K562 (cell line): ENCODE data around the gene MYH9. TPM values are rescaled to one million over a fixed set of nuclear protein-coding genes. Genes with fewer than 3 reads are reported as not detected.

Source experiments
- ATAC-seq: fragments of 200-7000 bp; cut with Tn5 transposase; 3 replicates; pipeline ENCODE4 v1.9.1; 2020; ENCODE audit warnings: moderate library complexity
- BruUV-seq: library from RNA; stranded (reverse); fragments of 400-500 nt; replicated peaks from 2 replicates; lab custom pipeline; 2021; lab: Mats Ljungman, UMichigan
- CTCF ChIA-PET: fragments of 300-600 bp; formaldehyde crosslinking; extraction: SDS; loops from one replicate; lab custom pipeline; 2021; ENCODE audit warnings: low intra/inter-chr PET ratio; lab: Yijun Ruan, JAX
- POLR2A ChIA-PET: fragments of 300-600, 350-650 bp; sonication (Branson Sonifier 250); formaldehyde crosslinking; extraction: SDS; loops from one replicate; lab custom pipeline; 2021; ENCODE audit warnings: antibody characterized with exemption, inconsistent platforms; lab: Yijun Ruan, JAX
- DNase-seq, 4 experiments: peaks; one replicate each; pipeline versions ENCODE4 v3.0.0 to v3.0.0-alpha.2; 2011 to 2018; ENCODE audit warnings: low spot score in 3 of 4, mixed read lengths in 3 of 4; ENCODE audit errors: extremely low read depth in 1 of 4
- FAIRE-seq: peaks from 2 replicates; lab custom pipeline; 2011; peaks lifted over from hg19 to GRCh38; lab: Jason Lieb, UNC
- H2AFZ ChIP-seq: 2 replicates; pipeline ENCODE4 v1.6.0; 2011; ENCODE audit warnings: low read depth, low read length, control low read depth, inconsistent platforms
- H3K27ac ChIP-seq: fragments of 200-600 bp; 3 replicates; pipeline ENCODE4 v1.8.0; 2011; ENCODE audit warnings: low read depth, mild to moderate bottlenecking, control low read depth, inconsistent platforms, low read length, moderate library complexity, mixed read lengths; ENCODE audit errors: extremely low read depth
- H3K27me3 ChIP-seq, 2 experiments: fragments of 300-600 bp in 1 of 2; 2 replicates in 1 of 2; 3 replicates in 1 of 2; pipeline versions ENCODE4 v1.6.0 to v1.8.0; 2011; ENCODE audit warnings: inconsistent platforms in 2 of 2, low read length in 2 of 2, mild to moderate bottlenecking in 1 of 2, mixed read lengths in 1 of 2, moderate library complexity in 1 of 2; ENCODE audit not compliant: control insufficient read depth in 2 of 2, insufficient read depth in 2 of 2
- H3K36me3 ChIP-seq: fragments of 300-600 bp; 3 replicates; pipeline ENCODE4 v1.8.0; 2011; ENCODE audit warnings: mild to moderate bottlenecking, low read length, inconsistent platforms; ENCODE audit not compliant: control insufficient read depth, insufficient read depth
- H3K4me1 ChIP-seq, 2 experiments: fragments of 200-600 bp in 1 of 2; replicated peaks in 1 of 2; 2 replicates in 1 of 2; 3 replicates in 1 of 2; pipeline versions ENCODE4 v1.5.1 to v1.8.0; 2011; ENCODE audit warnings: inconsistent platforms in 2 of 2, low read length in 2 of 2, mild to moderate bottlenecking in 1 of 2, mixed read lengths in 1 of 2, moderate library complexity in 1 of 2; ENCODE audit not compliant: control insufficient read depth in 2 of 2, insufficient read depth in 2 of 2
- H3K4me2 ChIP-seq: 2 replicates; pipeline ENCODE4 v1.6.1; 2011; ENCODE audit warnings: low read length, control low read depth, inconsistent platforms, mixed read lengths; ENCODE audit not compliant: insufficient read depth
- H3K4me3 ChIP-seq: fragments of 200-600 bp; sonication (generic), shearing (Covaris generic); 2 replicates; pipeline ENCODE4 v1.5.1; 2016; ENCODE audit warnings: control low read depth, inconsistent platforms
- H3K79me2 ChIP-seq: fragments of 200-600 bp; 3 replicates; pipeline ENCODE4 v1.8.0; 2011; ENCODE audit warnings: low read length, inconsistent platforms; ENCODE audit not compliant: control insufficient read depth, insufficient read depth
- H3K9ac ChIP-seq, 2 experiments: 2 replicates each; pipeline versions ENCODE4 v1.6.0 to v1.6.1; 2011; ENCODE audit warnings: low read depth in 2 of 2, low read length in 2 of 2, control low read depth in 1 of 2, inconsistent platforms in 1 of 2, mild to moderate bottlenecking in 1 of 2, mixed read lengths in 1 of 2; ENCODE audit not compliant: insufficient read depth in 1 of 2
- H3K9me1 ChIP-seq: one replicate; pipeline ENCODE4 v1.6.0; 2011; ENCODE audit warnings: inconsistent platforms, mild to moderate bottlenecking, low read length, moderate library complexity; ENCODE audit not compliant: control insufficient read depth, insufficient read depth
- H3K9me3 ChIP-seq: replicated peaks from 2 replicates; pipeline ENCODE4 v1.5.1; 2011; ENCODE audit warnings: low read depth, low read length, inconsistent platforms; ENCODE audit not compliant: control insufficient read depth, insufficient read depth
- H4K20me1 ChIP-seq: replicated peaks from 2 replicates; pipeline ENCODE4 v1.6.1; 2011; ENCODE audit warnings: low read length, inconsistent platforms, mixed read lengths; ENCODE audit not compliant: control insufficient read depth, insufficient read depth
- CCNT2 ChIP-seq: IDR thresholded peaks from 2 replicates; pipeline ENCODE4 v1.6.1; 2011; ENCODE audit warnings: borderline replicate concordance, low read depth, mild to moderate bottlenecking, moderate library complexity, mixed read lengths, low read length; ENCODE audit not compliant: insufficient read length; ENCODE audit errors: extremely low read depth
- DACH1 ChIP-seq: fragments of 450-650 bp; IDR thresholded peaks from 2 replicates; pipeline ENCODE4 v1.6.1; 2018; ENCODE audit not compliant: partially characterized antibody
- FOXA3 ChIP-seq, 2 experiments: fragments of 450-650 bp in 1 of 2; sonication (generic) in 1 of 2; formaldehyde crosslinking; IDR thresholded peaks in 1 of 2; conservative IDR thresholded peaks in 1 of 2; 2 replicates each; pipeline versions ENCODE4 v1.4.0 to v1.8.0; 2020 to 2022; ENCODE audit warnings: mild to moderate bottlenecking in 2 of 2, missing genetic modification reagents in 1 of 2
- GATAD2B ChIP-seq: fragments of 450-650 bp; IDR thresholded peaks from 2 replicates; pipeline ENCODE4 v1.6.1; 2017; ENCODE audit warnings: mild to moderate bottlenecking, borderline replicate concordance
- JUND ChIP-seq, 2 experiments: IDR thresholded peaks; 2 replicates in 1 of 2; 3 replicates in 1 of 2; pipeline ENCODE4 v1.6.1; 2011; ENCODE audit warnings: borderline replicate concordance in 2 of 2, low read depth in 2 of 2, low read length in 2 of 2, improper control_type of control experiment in 1 of 2, missing biosample characterization in 1 of 2, missing genetic modification characterization in 1 of 2, missing genetic modification reagents in 1 of 2
- KDM4B ChIP-seq, 2 experiments: fragments of 450-650 bp in 1 of 2; sonication (generic) in 1 of 2; IDR thresholded peaks; 2 replicates each; pipeline ENCODE4 v1.6.1; 2016 to 2017; ENCODE audit warnings: borderline replicate concordance in 2 of 2, antibody characterized with exemption in 1 of 2, low read depth in 1 of 2, mild to moderate bottlenecking in 1 of 2
- NFATC3 ChIP-seq: fragments of 450-650 bp; IDR thresholded peaks from 2 replicates; pipeline ENCODE4 v1.6.1; 2017; ENCODE audit warnings: mild to moderate bottlenecking
- NONO ChIP-seq, 2 experiments: fragments of 200-400 bp in 1 of 2; fragments of 450-650 bp in 1 of 2; formaldehyde crosslinking in 1 of 2; IDR thresholded peaks; 2 replicates each; pipeline ENCODE4 v1.6.1; 2017; ENCODE audit warnings: low read depth in 2 of 2, mild to moderate bottlenecking in 2 of 2, moderate library complexity in 2 of 2, low read length in 1 of 2
- SAFB2 ChIP-seq: fragments of 200-400 bp; formaldehyde crosslinking; IDR thresholded peaks from 2 replicates; pipeline ENCODE4 v1.6.1; 2018; ENCODE audit warnings: borderline replicate concordance, low read length, low read depth, moderate library complexity; ENCODE audit not compliant: severe bottlenecking
- SLC30A9 ChIP-seq: fragments of 250-450 bp; sonication (Bioruptor Pico); IDR thresholded peaks from 2 replicates; pipeline ENCODE4 v1.8.0; 2022; ENCODE audit warnings: mild to moderate bottlenecking, moderate library complexity
- ZNF407 ChIP-seq: fragments of 450-650 bp; IDR thresholded peaks from 2 replicates; pipeline ENCODE4 v1.6.1; 2016; ENCODE audit warnings: low read depth
- ZNF444 ChIP-seq: fragments of 250-450 bp; sonication (Bioruptor Pico); IDR thresholded peaks from 2 replicates; pipeline ENCODE4 v1.4.0; 2020; ENCODE audit warnings: mild to moderate bottlenecking, moderate library complexity
- ZNF79 ChIP-seq: fragments of 250-450 bp; sonication (Bioruptor Pico); IDR thresholded peaks from 2 replicates; pipeline ENCODE4 v1.4.0; 2020; ENCODE audit warnings: low read depth, mild to moderate bottlenecking, moderate library complexity
- WGBS: fragments of 100-300 bp; shearing (Covaris generic); methylation state at CpG from one replicate; pipeline ENCODE4 v1.1.6; 2016; ENCODE audit warnings: low coverage, mixed read lengths; ENCODE audit not compliant: insufficient coverage; ENCODE audit errors: missing lambda C conversion rate; 5-methylcytosine and 5-hydroxymethylcytosine counted together
- in situ Hi-C: fragments of 300-500 bp; cut with MboI; formaldehyde crosslinking; loops from 4 replicates; pipeline ENCODE4 v1.15.0; 2018; ENCODE audit warnings: inconsistent platforms, mixed read lengths
- intact Hi-C: fragments of 100-400 bp; cut with micrococcal nuclease; formaldehyde crosslinking; loops from 2 replicates; pipeline ENCODE4 v1.14.2; 2022
- polyA plus RNA-seq, 8 experiments: library from polyadenylated mRNA; depleted of rRNA in 4 of 8; stranded (reverse) in 5 of 8; unstranded in 3 of 8; fragments of >200 nt; fragmentation: Nextera tagmentation in 2 of 8; fragmentation: Illumina TruSeq in 1 of 8; extraction: Ambion mirVana in 2 of 8; extraction: Trizol in 1 of 8; gene quantifications; 2 replicates each; pipeline versions ENCODE4 v1.2.1 to v1.2.3, GENCODE V29; 2011 to 2014; ENCODE audit warnings: inconsistent platforms in 1 of 8, missing spikeins in 1 of 8
- total RNA-seq, 7 experiments: library from RNA; depleted of rRNA in 6 of 7; stranded (reverse); fragments of >200 nt in 6 of 7; fragmentation: Illumina TruSeq in 2 of 7; extraction: Trizol in 2 of 7; gene quantifications; 2 replicates each; pipeline versions ENCODE4 v1.2.1 to v1.2.3, GENCODE V29; 2011 to 2021; ENCODE audit warnings: low replicate concordance in 1 of 7
- TF ChIP-seq, protein P1 (sequence below): sonication (generic); formaldehyde crosslinking; IDR thresholded peaks from 2 replicates; pipeline ENCODE4 v1.8.0; 2022; ENCODE audit warnings: missing genetic modification reagents, mild to moderate bottlenecking, moderate library complexity, borderline replicate concordance

MYH9 gene
- total and polyA plus RNA-seq, 9 of the 15 experiments (the other 6 are each of a cell fraction or from before 2014, with no cell fraction given) = 0.71 to 111 (median 24.6) TPM

- H3K36me3 ChIP-seq = peaks cover 80% of the 10 kb centered on the region; the same call in 2 of the 3 replicates
- no peaks in the 10 kb centered on the region for H3K27me3 ChIP-seq
- no peaks in the 10 kb centered on the region for H4K20me1 ChIP-seq
- POLR2A ChIA-PET = no interaction called here
- ATAC-seq (no peak), FAIRE-seq (no peak), DNase-seq (no peak)
- H3K27ac ChIP-seq = no peak overlapping the region
- no peak overlapping the region for H3K4me2 ChIP-seq
- in situ Hi-C loops (no loop called here), intact Hi-C loops (no loop called here)
- no peak overlapping the region for H2AFZ ChIP-seq
- H3K9me1 ChIP-seq = no peaks in the 10 kb centered on the region
- no peaks in the 10 kb centered on the region for H3K79me2 ChIP-seq
- peaks cover 0 to 8% of the 10 kb centered on the region in 2 experiments; a peak in 1 of 5 replicates for H3K4me1 ChIP-seq
- BruUV-seq = no TSS peak
- CTCF ChIA-PET = no interaction called here
- 92% methylated on average over 4 of the region's 7 CpGs for WGBS
- H3K9me3 ChIP-seq = no peaks in the 10 kb centered on the region
- H3K9ac ChIP-seq = no peak overlapping the region
- no peak overlapping the region for H3K4me3 ChIP-seq
- no peak for TF ChIP-seq KDM4B (IDR thresholded peaks at IDR 0.05; ENCODE audit: borderline replicate concordance in 2 of 2, low read depth in 1 of 2)
- TF ChIP-seq NFATC3 = no peak
- TF ChIP-seq SLC30A9 = no peak
- TF ChIP-seq, protein P1, sequence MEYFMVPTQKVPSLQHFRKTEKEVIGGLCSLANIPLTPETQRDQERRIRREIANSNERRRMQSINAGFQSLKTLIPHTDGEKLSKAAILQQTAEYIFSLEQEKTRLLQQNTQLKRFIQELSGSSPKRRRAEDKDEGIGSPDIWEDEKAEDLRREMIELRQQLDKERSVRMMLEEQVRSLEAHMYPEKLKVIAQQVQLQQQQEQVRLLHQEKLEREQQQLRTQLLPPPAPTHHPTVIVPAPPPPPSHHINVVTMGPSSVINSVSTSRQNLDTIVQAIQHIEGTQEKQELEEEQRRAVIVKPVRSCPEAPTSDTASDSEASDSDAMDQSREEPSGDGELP (CRISPR knock-in tag) = no peak
- no peak for TF ChIP-seq ZNF407
- no peak for TF ChIP-seq ZNF444 (CRISPR knock-in tag)
- no peak for TF ChIP-seq NONO (IDR thresholded peaks at IDR 0.05; ENCODE audit: low read depth in 2 of 2, low read length in 1 of 2)
- TF ChIP-seq CCNT2 = no peak
- TF ChIP-seq SAFB2 = no peak
- TF ChIP-seq DACH1 = no peak
- no peak for TF ChIP-seq FOXA3 (CRISPR knock-in tag; conservative IDR thresholded peaks at IDR 0.05 in 1 of 2, IDR thresholded peaks at IDR 0.05 in 1 of 2)
- no peak for TF ChIP-seq ZNF79 (CRISPR knock-in tag)
- no peak for TF ChIP-seq GATAD2B
- no peak for TF ChIP-seq JUND (IDR thresholded peaks at IDR 0.05; ENCODE audit: borderline replicate concordance, low read depth, low read length)
- TF ChIP-seq JUND (tag; IDR thresholded peaks at IDR 0.05; ENCODE audit: borderline replicate concordance, low read depth, low read length) = no peak
Measured at GRCh38 chr22:36294293-36294620, 93.5 kb downstream of the MYH9 start.
